B cell (primary cell): ENCODE results near the gene CCNH.

Experiments used
- EZH2 ChIP-seq: IDR thresholded peaks from 2 replicates; pipeline ENCODE4 v1.6.1; 2012; ENCODE audit warnings: borderline replicate concordance, low read depth, mild to moderate bottlenecking, moderate library complexity, low read length; ENCODE audit not compliant: insufficient read depth, poor library complexity, severe bottlenecking
- TF ChIP-seq, protein P1 (sequence below): fragments of 200-600 bp; IDR thresholded peaks from one replicate; pipeline ENCODE4 v1.8.0; 2022; ENCODE audit warnings: antibody characterized with exemption, mild to moderate bottlenecking

DNA sequence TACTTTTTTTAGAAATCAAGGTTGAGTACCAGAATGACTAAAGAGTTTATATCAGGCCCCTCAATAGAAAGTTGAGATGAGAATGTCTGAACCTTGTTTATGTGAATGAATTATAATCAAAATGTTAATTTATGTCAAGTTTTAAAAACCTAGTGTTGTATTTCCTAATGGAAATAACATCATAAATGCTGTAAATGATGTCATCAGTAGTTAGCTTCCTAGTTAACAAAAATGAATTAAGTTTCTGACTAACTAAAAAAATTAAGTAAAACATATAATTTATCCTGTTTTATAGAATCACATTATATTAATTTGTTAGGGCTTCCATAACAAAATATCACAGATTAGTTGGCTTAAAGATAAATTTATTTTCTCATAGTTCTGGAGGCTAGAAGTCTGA is 45.0 kb upstream of the CCNH start:
- TF ChIP-seq EZH2 = no peak
- TF ChIP-seq, protein P1, sequence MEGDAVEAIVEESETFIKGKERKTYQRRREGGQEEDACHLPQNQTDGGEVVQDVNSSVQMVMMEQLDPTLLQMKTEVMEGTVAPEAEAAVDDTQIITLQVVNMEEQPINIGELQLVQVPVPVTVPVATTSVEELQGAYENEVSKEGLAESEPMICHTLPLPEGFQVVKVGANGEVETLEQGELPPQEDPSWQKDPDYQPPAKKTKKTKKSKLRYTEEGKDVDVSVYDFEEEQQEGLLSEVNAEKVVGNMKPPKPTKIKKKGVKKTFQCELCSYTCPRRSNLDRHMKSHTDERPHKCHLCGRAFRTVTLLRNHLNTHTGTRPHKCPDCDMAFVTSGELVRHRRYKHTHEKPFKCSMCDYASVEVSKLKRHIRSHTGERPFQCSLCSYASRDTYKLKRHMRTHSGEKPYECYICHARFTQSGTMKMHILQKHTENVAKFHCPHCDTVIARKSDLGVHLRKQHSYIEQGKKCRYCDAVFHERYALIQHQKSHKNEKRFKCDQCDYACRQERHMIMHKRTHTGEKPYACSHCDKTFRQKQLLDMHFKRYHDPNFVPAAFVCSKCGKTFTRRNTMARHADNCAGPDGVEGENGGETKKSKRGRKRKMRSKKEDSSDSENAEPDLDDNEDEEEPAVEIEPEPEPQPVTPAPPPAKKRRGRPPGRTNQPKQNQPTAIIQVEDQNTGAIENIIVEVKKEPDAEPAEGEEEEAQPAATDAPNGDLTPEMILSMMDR = no peak
